ENCODE measurements around the gene ARHGAP6. TPM values are rescaled to one million over a fixed set of nuclear protein-coding genes. Genes with fewer than 3 reads are reported as not detected.

Gene ARHGAP6
- total RNA-seq, 4 donors from 2014 or later = 2.1 to 30.5 (median 4.9) TPM

GRCh38 chrX:11282043-11282442 lies 383.7 kb downstream of the ARHGAP6 start:
- no peaks in the 10 kb centered on the region for H3K36me3 ChIP-seq
- H3K4me1 ChIP-seq = no peaks in the 10 kb centered on the region
- no peak overlapping the region for H3K4me3 ChIP-seq
- TF ChIP-seq CTCF (IDR thresholded peaks at IDR 0.05) = no peak
- TF ChIP-seq POLR2A (IDR thresholded peaks at IDR 0.05) = no peak
- H3K27me3 ChIP-seq = no peaks in the 10 kb centered on the region
- DNase-seq = no peak
- no peak overlapping the region for H3K27ac ChIP-seq
- no peaks in the 10 kb centered on the region for H3K9me3 ChIP-seq

GRCh38 chrX:11273544-11273943 lies 392.2 kb downstream of the ARHGAP6 start:
- Histone ChIP-seq H3K9me3 (no peaks in the 10 kb centered on the region), H3K27me3 (no peaks in the 10 kb centered on the region), H3K36me3 (no peaks in the 10 kb centered on the region), H3K4me3 (no peak overlapping the region), H3K27ac (no peak overlapping the region), H3K4me1 (no peaks in the 10 kb centered on the region)
- no peak for DNase-seq
- TF ChIP-seq POLR2A (IDR thresholded peaks at IDR 0.05) = no peak
- no peak for TF ChIP-seq CTCF (IDR thresholded peaks at IDR 0.05)

GRCh38 chrX:11272863-11273262 lies 392.9 kb downstream of the ARHGAP6 start:
- DNase-seq = no peak
- no peaks in the 10 kb centered on the region for H3K4me1 ChIP-seq
- H3K4me3 ChIP-seq = no peak overlapping the region
- TF ChIP-seq POLR2A (IDR thresholded peaks at IDR 0.05) = no peak
- no peak for TF ChIP-seq CTCF (IDR thresholded peaks at IDR 0.05)
- H3K9me3 ChIP-seq = no peaks in the 10 kb centered on the region
- H3K27ac ChIP-seq = no peak overlapping the region
- H3K36me3 ChIP-seq = no peaks in the 10 kb centered on the region
- no peaks in the 10 kb centered on the region for H3K27me3 ChIP-seq

- no peak for DNase-seq
- Histone ChIP-seq H3K4me1 (no peaks in the 10 kb centered on the region), H3K27me3 (no peaks in the 10 kb centered on the region)
These were observed 393.4 kb downstream of the ARHGAP6 start for GRCh38 chrX:11272290-11272689.

GRCh38 chrX:11269996-11270395 lies 395.7 kb downstream of the ARHGAP6 start:
- Histone ChIP-seq H3K4me1 (no peaks in the 10 kb centered on the region), H3K36me3 (no peaks in the 10 kb centered on the region), H3K27ac (no peak overlapping the region), H3K9me3 (no peaks in the 10 kb centered on the region), H3K4me3 (no peak overlapping the region), H3K27me3 (no peaks in the 10 kb centered on the region)
- no peak for TF ChIP-seq CTCF (IDR thresholded peaks at IDR 0.05)
- TF ChIP-seq POLR2A (IDR thresholded peaks at IDR 0.05) = no peak
- DNase-seq = no peak

More at GRCh38 chrX:11272290-11272689, 393.4 kb downstream of the ARHGAP6 start:
- no peak overlapping the region for H3K4me3 ChIP-seq
- H3K36me3 ChIP-seq = no peaks in the 10 kb centered on the region
- H3K9me3 ChIP-seq = no peaks in the 10 kb centered on the region
- H3K27ac ChIP-seq = no peak overlapping the region
- TF ChIP-seq CTCF (IDR thresholded peaks at IDR 0.05) (no peak), POLR2A (IDR thresholded peaks at IDR 0.05) (no peak)

GRCh38 chrX:11269006-11269405 lies 396.7 kb downstream of the ARHGAP6 start:
- Histone ChIP-seq H3K4me3 (no peak overlapping the region), H3K27me3 (no peaks in the 10 kb centered on the region), H3K4me1 (no peaks in the 10 kb centered on the region), H3K9me3 (no peaks in the 10 kb centered on the region), H3K27ac (no peak overlapping the region), H3K36me3 (no peaks in the 10 kb centered on the region)
- DNase-seq = no peak
- TF ChIP-seq POLR2A (IDR thresholded peaks at IDR 0.05) (no peak), CTCF (IDR thresholded peaks at IDR 0.05) (no peak)

Data from Peyer's patch (tissue), 4 donors.